ENCODE data around the gene PACS2. TPM values are rescaled to one million over a fixed set of nuclear protein-coding genes. Genes with fewer than 3 reads are reported as not detected.

The PACS2 gene
- total RNA-seq, 2 donors from 2014 or later: 117 to 121 TPM

DNA sequence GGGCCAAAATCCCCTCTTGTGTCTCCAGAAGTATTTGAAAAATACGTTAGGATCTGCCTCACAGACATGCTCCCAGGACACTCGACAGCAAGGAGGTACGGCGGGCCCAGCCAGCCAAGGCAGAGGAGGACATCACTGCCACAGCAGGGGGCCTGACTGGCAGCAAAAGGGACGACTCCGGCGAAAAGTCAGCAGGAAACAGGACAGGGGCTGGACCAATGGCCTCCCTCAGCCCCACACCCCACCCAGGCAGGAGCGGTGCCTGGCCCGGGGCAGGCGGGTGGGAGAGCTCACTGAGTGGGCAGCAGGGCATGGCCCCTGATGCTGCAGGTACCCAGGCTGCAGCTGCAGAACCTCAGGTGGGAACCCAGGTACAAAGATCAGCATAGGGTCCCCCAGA is 31.5 kb upstream of the PACS2 start:
- Histone ChIP-seq H3K4me3 (ENCODE audit: low read length) (no peak overlapping the region), H3K4me1 (ENCODE audit: control insufficient read depth, insufficient read depth, low read length) (peaks cover 3% of the 10 kb centered on the region), H3K9me3 (ENCODE audit: control insufficient read depth, low read length) (no peaks in the 10 kb centered on the region), H3K36me3 (ENCODE audit: control insufficient read depth, insufficient read depth, low read length) (peaks cover 7% of the 10 kb centered on the region), H3K27me3 (ENCODE audit: control insufficient read depth, insufficient read depth, low read length, poor library complexity, severe bottlenecking) (no peaks in the 10 kb centered on the region), H3K27ac (ENCODE audit: low read depth, low read length) (no peak overlapping the region), H3K9ac (ENCODE audit: extremely low read depth, low read length, poor library complexity, severe bottlenecking) (no peak overlapping the region)
- H3K27me3 Mint-ChIP-seq (ENCODE audit: insufficient read depth): no peaks in the 10 kb centered on the region
- no peak overlapping the region for H3K27ac Mint-ChIP-seq
- peak; percentile 90 for DNase-seq
- TF ChIP-seq, protein P1, sequence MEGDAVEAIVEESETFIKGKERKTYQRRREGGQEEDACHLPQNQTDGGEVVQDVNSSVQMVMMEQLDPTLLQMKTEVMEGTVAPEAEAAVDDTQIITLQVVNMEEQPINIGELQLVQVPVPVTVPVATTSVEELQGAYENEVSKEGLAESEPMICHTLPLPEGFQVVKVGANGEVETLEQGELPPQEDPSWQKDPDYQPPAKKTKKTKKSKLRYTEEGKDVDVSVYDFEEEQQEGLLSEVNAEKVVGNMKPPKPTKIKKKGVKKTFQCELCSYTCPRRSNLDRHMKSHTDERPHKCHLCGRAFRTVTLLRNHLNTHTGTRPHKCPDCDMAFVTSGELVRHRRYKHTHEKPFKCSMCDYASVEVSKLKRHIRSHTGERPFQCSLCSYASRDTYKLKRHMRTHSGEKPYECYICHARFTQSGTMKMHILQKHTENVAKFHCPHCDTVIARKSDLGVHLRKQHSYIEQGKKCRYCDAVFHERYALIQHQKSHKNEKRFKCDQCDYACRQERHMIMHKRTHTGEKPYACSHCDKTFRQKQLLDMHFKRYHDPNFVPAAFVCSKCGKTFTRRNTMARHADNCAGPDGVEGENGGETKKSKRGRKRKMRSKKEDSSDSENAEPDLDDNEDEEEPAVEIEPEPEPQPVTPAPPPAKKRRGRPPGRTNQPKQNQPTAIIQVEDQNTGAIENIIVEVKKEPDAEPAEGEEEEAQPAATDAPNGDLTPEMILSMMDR (conservative IDR thresholded peaks at IDR 0.05): no peak
- no peaks in the 10 kb centered on the region for H3K9me3 Mint-ChIP-seq
- H3K4me3 Mint-ChIP-seq: no peak overlapping the region
- WGBS, 2 experiments (ENCODE audit: insufficient coverage in 1 of 2, insufficient read length in 1 of 2): 72 to 73% methylated on average over 5 to 10 of the region's 10 CpGs
- peaks cover 12% of the 10 kb centered on the region for H3K4me1 Mint-ChIP-seq
- H3K36me3 Mint-ChIP-seq (ENCODE audit: low read depth): peaks cover 5% of the 10 kb centered on the region

DNA sequence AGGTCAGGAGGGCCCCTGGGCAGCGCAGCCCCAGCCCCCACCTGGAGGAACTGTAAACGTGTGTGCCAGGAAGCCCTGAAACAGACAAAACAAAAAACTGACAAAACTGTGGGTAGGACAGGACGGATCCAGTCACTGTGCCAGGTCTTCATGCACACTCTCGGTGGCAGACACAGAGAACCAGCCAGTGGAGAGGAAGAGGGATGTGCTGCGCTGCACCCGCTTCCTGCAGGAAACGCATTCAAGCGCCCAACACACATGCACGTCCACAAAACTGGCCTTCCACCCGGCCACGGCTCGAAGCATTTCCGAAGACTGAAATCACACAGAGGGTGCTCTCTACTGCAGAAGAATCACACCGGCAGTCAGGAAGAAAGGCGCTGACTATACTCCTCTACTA is 30.6 kb upstream of the PACS2 start:
- WGBS, 2 experiments (ENCODE audit: insufficient coverage in 1 of 2, insufficient read length in 1 of 2): 88 to 94% methylated on average over 6 to 15 of the region's 15 CpGs
- TF ChIP-seq, protein P1 (conservative IDR thresholded peaks at IDR 0.05): no peak
- no peak overlapping the region for H3K4me3 ChIP-seq (ENCODE audit: low read length)
- peaks cover 5% of the 10 kb centered on the region for H3K36me3 Mint-ChIP-seq (ENCODE audit: low read depth)
- peaks cover 12% of the 10 kb centered on the region for H3K4me1 Mint-ChIP-seq
- H3K27ac Mint-ChIP-seq: no peak overlapping the region
- no peak for DNase-seq
- H3K27me3 Mint-ChIP-seq (ENCODE audit: insufficient read depth): no peaks in the 10 kb centered on the region
- H3K9me3 Mint-ChIP-seq: no peaks in the 10 kb centered on the region
- no peaks in the 10 kb centered on the region for H3K9me3 ChIP-seq (ENCODE audit: control insufficient read depth, low read length)
- peaks cover 3% of the 10 kb centered on the region for H3K4me1 ChIP-seq (ENCODE audit: control insufficient read depth, insufficient read depth, low read length)
- no peak overlapping the region for H3K4me3 Mint-ChIP-seq
- no peaks in the 10 kb centered on the region for H3K27me3 ChIP-seq (ENCODE audit: control insufficient read depth, insufficient read depth, low read length, poor library complexity, severe bottlenecking)
- no peak overlapping the region for H3K27ac ChIP-seq (ENCODE audit: low read depth, low read length)
- H3K36me3 ChIP-seq (ENCODE audit: control insufficient read depth, insufficient read depth, low read length): peaks cover 7% of the 10 kb centered on the region
- no peak overlapping the region for H3K9ac ChIP-seq (ENCODE audit: extremely low read depth, low read length, poor library complexity, severe bottlenecking)

DNA sequence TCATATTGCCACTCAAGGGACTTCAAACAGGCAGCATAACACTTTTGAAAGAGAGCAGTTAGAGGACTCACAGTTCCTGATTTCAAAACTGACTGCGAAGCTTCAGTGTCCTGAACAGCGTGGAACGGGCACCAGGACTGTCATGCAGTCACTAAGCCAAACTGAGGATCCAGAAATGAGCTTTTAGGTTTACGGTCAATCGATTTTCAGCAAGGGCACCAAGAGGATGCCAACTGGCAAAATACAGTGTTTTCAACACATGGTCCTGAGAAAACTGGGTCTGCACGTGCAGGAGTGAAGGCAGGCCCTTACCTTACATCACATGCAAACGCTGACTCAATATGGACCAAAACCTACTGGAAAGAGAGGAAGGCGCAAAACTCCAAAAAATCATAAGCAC is 29.4 kb upstream of the PACS2 start:
- Mint-ChIP-seq H3K36me3 (ENCODE audit: low read depth) (peaks cover 4% of the 10 kb centered on the region), H3K27ac (no peak overlapping the region)
- 95 to 98% methylated on average over 6 to 8 of the region's 8 CpGs for WGBS, 2 experiments (ENCODE audit: insufficient coverage in 1 of 2, insufficient read length in 1 of 2)

More for the DNA sequence above, 29.4 kb upstream of the PACS2 start:
- DNase-seq: no peak
- peaks cover 12% of the 10 kb centered on the region for H3K4me1 Mint-ChIP-seq
- no peaks in the 10 kb centered on the region for H3K27me3 ChIP-seq (ENCODE audit: control insufficient read depth, insufficient read depth, low read length, poor library complexity, severe bottlenecking)
- H3K9ac ChIP-seq (ENCODE audit: extremely low read depth, low read length, poor library complexity, severe bottlenecking): no peak overlapping the region
- no peak overlapping the region for H3K27ac ChIP-seq (ENCODE audit: low read depth, low read length)
- no peak overlapping the region for H3K4me3 ChIP-seq (ENCODE audit: low read length)
- peaks cover 3% of the 10 kb centered on the region for H3K4me1 ChIP-seq (ENCODE audit: control insufficient read depth, insufficient read depth, low read length)
- no peaks in the 10 kb centered on the region for H3K27me3 Mint-ChIP-seq (ENCODE audit: insufficient read depth)
- TF ChIP-seq, protein P1 (conservative IDR thresholded peaks at IDR 0.05): no peak
- peaks cover 7% of the 10 kb centered on the region for H3K36me3 ChIP-seq (ENCODE audit: control insufficient read depth, insufficient read depth, low read length)
- H3K4me3 Mint-ChIP-seq: no peak overlapping the region
- no peaks in the 10 kb centered on the region for H3K9me3 Mint-ChIP-seq
- H3K9me3 ChIP-seq (ENCODE audit: control insufficient read depth, low read length): no peaks in the 10 kb centered on the region
